Endometrial microvascular endothelial cells (primary cell): ENCODE measurements around the gene CDC25B. TPM values are rescaled to one million over a fixed set of nuclear protein-coding genes. Genes with fewer than 3 reads are reported as not detected.

ENCODE experiments used
- in situ Hi-C: cut with HindIII; loops from 2 replicates; pipeline ENCODE4 v1.10.0; 2017; ENCODE audit warnings: low sequenced_read_pairs, low pct_unique_long_range_greater_than_20kb; ENCODE audit errors: inconsistent ontology term
- total RNA-seq: library from RNA; depleted of rRNA; stranded (reverse); fragments of >200 nt; gene quantifications from one replicate; pipeline ENCODE4 v1.2.3, GENCODE V29; 2015; ENCODE audit errors: inconsistent ontology term

The CDC25B gene
- total RNA-seq, 1 donor from 2014 or later, result 61.7 TPM

DNA sequence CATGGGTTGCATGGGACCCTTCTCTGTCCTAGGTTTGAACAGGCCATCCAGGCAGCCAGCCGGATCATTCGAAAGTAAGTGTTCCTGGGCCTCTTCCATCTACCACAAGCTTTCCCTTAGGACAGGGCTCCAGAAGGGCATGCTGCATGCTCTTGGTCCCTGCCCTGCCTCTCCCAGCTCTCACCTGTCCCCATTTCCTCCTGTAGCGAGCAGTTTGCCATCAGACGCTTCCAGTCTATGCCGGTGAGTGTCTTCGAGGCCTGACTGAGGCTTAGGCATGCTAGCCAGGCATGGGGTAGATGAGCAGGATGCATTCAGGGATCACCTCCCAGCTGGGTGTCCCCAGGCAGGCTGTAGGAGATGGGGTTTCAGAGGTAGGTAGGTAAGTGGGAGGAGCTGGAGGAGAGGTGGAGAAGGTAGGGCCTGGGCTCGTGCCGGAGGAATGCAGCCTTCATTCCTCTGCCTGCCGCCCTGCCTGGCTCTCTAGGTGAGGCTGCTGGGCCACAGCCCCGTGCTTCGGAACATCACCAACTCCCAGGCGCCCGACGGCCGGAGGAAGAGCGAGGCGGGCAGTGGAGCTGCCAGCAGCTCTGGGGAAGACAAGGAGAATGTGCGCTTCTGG is 4.3 kb downstream of the CDC25B start:
- in situ Hi-C loops, result no loop called here

DNA sequence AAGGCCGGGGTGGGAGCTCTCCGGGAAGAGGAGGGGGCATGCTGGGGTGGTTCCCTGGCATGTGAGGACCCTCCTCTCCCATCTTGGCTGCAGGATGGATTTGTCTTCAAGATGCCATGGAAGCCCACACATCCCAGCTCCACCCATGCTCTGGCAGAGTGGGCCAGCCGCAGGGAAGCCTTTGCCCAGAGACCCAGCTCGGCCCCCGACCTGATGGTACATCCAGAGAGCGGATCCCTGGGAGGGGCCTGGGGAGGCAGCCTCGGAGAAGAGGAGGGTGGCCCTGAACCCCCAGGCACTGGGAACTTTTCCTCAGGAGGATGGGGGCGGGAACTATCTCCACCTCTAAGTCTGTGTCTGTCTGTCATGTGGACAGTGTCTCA is 4.8 kb downstream of the CDC25B start:
- in situ Hi-C loops, result no loop called here

DNA sequence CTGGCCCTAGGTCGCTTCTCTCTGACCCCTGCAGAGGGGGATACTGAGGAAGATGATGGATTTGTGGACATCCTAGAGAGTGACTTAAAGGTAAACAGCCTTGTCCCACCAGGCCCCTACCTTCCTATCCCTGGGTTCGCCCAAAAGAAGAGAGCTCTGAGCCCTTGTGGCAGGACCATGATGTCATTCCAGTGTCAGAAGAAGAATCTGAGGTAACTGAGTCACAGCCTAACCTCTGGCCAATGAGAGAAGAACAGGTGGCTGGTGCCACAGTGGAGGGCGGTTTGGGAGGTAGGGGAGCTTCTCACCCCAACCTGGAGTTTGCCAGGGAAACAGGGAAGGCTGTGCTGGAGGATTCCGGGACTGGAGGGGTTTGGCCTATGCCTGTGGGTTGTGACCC is 5.2 kb downstream of the CDC25B start:
- in situ Hi-C loops, result no loop called here

DNA sequence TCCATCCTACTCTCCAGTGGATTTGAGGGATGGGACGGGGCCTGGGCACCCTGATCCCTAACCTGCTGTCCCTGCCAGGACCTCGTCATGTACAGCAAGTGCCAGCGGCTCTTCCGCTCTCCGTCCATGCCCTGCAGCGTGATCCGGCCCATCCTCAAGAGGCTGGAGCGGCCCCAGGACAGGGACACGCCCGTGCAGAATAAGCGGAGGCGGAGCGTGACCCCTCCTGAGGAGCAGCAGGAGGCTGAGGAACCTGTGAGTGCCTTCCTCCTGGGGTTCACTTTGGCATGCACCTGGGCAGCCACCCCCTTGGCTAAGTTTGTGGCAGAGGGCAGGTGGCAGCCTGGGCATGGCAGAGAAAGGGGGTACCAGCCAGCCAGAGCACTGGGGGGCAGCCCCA is 5.7 kb downstream of the CDC25B start:
- in situ Hi-C loops, result no loop called here

DNA sequence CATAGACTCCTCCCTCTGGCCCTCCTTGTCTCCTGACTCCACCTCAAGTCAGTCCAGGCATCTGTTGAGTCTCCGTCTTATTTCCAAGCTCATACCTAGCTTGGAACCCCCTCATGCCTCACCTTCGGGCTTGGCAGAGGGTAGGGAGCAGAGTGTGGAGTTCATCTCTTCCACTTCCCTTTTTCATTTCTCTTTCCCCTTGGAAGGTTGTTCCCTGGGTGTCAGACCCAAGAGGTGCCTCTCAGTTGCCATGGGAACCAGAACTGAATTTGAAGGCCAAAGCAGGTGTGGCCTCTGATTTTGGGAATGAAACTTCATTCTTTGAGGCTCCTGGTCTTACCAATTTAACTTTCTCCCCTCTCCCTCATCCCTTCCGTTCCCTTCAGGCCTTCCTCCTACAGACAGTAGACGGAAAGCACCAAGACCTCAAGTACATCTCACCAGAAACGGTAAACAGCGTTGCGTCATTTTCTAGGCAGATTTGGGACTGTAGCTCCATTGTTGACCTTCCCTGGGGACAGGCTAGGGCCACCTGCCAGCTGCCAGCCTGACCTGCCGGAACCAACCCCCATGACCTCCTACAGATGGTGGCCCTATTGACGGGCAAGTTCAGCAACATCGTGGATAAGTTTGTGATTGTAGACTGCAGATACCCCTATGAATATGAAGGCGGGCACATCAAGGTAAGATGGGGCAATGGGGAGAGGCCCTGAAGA is 6.6 kb downstream of the CDC25B start:
- in situ Hi-C loops, result no loop called here

DNA sequence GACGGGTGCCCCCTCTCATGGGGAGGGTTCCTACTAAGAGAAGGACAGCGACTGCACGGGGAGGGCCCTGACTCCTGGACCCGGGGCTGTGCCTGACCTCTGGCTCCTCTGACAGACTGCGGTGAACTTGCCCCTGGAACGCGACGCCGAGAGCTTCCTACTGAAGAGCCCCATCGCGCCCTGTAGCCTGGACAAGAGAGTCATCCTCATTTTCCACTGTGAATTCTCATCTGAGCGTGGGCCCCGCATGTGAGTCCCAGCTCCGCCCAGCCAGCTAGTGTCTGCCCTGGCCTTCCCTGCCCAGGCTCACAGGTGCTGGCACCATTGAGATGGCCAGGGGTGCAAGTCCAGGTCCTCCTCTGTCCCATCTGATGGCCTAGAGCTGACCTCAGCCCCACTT is 7.2 kb downstream of the CDC25B start:
- in situ Hi-C loops, result no loop called here

DNA sequence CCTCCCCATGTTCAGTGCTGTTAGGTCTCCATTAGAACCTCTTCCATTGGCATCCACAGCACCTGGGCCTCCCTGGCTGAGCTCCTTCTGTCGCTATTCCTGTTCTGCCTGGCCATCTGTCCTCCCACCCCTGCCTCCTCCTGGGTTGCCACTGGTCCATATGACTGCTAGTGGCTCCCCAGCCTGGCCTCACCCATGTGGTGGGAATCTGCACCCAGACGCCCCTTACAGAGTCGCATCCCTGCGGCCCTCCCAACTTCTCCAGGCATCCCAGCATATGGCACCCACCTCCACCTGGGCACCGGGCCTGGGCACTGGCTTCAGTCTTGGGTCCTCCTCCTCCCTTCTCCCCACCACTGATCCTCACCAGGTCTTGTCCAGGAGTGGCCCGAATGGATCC is 7.7 kb downstream of the CDC25B start:
- in situ Hi-C loops, result no loop called here

DNA sequence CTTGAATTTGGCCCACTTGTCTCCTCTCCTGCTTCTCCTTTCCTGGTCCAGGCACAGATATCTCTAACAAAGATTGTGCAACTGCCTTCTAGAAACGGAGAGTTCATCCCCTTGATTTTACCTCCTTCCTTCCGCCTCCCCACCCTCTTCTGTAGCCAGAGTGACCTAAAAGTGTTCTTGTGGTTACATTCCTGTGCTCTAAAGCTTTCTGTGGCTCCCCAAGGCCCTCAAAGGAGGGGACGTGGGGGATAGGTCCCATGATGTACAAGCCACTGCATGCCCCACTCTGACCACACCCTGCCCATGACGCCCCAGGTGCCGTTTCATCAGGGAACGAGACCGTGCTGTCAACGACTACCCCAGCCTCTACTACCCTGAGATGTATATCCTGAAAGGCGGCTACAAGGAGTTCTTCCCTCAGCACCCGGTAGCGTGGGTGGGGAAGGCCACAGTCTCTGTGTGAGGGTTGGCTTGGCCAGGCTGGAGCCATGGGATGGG is 8.2 kb downstream of the CDC25B start:
- in situ Hi-C loops, result no loop called here

DNA sequence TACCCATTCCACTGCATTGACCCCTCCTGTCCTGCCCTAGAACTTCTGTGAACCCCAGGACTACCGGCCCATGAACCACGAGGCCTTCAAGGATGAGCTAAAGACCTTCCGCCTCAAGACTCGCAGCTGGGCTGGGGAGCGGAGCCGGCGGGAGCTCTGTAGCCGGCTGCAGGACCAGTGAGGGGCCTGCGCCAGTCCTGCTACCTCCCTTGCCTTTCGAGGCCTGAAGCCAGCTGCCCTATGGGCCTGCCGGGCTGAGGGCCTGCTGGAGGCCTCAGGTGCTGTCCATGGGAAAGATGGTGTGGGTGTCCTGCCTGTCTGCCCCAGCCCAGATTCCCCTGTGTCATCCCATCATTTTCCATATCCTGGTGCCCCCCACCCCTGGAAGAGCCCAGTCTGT is 8.7 kb downstream of the CDC25B start:
- in situ Hi-C loops, result no loop called here

DNA sequence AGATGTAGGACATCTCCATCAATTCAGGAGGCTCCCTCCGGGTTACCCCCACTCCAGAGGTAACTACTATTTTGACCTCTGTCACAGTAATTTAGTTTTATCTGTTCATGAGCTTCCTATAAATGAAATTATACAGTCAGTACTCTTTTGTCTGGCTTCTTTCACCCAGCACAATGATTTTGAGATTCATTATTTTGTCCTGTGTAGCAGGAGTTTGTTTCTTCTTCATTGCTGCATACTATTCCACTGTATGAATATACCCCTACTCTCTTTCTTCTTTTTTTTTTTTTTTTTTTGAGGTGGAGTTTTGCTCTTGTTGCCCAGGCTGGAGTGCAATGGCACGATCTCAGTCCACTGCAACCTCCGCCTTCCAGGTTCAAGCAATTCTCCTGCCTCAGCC is 12.4 kb downstream of the CDC25B start:
- in situ Hi-C loops, result no loop called here

DNA sequence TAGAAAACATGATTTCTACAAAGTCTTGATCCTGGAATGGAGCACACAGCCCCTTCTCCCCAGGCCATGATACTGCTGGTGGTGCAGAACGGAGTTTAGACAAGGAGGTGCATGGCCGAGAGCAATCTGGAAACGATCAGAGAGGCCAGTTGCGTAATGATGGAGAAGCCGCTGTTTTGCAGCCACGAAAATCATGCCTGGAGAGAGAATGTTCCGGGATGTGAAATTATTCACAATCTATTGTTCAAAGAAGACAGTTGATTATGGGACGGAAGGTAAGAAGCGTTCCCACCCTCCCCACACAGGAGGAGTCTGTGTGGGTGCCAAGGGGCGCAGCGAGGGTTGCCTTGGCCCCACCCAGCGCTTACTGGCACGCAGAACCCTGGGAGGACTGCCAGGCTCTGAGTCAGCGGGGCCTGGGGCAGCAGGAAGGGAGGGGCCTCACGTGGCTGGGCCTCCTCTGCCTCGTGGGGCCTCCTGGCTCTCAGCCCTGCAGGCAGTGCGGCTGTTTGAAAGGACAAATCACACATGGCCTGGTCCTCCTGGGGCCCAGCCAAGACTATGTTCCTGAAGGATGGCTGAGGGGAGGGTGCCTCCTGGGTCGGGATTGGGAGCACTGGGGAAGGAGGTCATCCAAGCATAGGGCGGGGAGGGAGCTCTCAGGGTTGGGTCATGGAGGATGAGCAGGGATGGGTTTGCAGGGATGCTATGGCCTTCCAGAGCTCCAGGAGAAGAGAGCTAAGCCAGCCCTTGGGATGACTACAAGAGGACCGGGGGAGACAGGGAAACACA is 15.6 kb downstream of the CDC25B start:
- in situ Hi-C loops, result no loop called here

DNA sequence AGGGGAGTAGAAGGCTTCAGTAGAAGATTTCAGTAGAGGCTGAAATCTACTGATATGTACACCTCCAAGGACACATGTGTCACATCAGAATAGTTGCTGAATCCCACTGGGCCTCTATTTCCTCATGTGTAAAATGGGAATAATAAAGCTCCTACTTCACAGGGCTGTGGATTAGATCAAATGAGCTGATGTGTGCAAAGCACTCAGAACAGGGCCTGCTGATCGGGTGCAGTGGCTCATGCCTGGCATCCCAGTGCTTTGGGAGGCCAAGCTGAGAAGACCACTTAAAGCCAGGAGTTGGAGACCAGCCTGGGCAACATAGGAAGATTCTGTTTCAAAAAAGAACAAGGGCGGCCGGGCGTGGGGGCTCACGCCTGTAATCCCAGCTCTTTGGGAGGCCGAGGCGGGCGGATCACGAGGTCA is 16.2 kb downstream of the CDC25B start:
- in situ Hi-C loops, result no loop called here

DNA sequence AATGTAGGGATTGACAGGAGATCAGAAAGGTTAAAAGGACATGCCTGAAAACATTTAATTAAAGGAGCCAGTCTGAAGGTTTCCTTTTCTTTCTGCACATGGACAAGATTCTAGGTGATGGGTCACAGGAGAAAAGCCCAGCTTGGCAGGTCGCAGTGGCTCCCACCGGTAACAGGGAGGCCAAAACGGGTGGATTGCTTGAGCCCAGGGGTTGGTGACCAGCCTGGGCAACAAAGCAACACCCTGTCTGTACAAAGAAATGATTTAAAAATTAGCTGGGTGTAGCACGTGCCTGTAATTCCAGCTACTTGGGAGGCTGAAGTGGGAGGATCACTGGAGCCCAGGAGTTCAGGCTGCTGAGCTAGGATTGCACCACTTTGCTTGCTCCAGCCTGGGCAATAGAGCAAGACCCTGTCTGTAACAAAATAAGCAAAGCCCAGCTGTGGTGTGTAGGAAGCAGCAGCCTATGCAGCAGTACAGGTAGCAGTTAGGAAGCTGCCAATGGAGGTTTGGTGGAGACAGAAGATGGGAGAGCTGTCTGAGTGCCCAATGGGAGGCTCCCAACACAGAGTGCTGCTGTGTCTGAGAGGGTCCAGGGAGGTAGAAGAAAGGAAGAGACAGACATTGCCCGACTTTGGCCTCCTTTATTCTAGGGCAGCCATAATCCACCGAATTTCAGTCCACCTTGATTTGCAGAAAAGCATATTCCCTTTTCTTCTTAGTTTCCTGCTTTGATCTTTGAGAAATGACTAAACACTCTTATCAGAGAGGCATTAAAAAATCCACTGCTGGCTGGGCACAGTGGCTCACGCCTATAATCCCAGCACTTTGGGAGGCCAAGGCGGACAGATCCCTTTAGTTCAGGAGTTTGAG is 17.1 kb downstream of the CDC25B start:
- in situ Hi-C loops, result no loop called here

DNA sequence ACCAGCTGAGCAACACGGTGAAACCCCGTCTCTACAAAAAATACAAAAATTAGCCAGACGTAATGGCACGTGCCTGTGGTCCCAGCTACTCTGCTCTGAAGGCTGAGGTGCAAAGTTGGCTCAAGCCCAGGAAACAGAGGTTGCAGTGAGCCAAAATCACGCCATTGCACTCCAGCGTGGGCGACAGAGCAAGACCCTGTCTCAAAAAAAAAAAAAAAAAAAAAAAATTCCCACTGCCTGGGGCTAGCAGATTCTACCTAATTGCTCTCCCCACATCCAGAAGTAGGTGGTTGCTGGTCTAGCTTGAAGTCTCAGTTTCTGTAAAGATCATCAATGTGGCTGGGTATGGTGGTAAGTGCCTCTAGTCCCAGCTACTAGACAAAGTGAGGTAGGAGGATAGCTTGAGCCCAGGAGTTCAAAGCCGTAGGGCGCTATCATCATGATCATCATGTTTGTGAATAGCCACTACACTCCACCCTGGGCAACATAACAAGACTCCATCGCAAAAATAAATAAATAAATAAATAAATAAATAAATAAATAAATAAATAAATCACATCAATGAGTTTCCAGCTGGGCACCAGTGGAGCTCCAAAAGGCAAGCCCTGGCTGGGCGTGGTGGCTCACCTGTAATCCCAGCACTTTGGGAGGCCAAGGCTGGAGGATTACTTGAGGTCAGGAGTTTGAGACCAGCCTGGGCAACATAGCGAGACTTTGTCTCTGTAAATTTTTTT is 17.9 kb downstream of the CDC25B start:
- in situ Hi-C loops, result no loop called here

DNA sequence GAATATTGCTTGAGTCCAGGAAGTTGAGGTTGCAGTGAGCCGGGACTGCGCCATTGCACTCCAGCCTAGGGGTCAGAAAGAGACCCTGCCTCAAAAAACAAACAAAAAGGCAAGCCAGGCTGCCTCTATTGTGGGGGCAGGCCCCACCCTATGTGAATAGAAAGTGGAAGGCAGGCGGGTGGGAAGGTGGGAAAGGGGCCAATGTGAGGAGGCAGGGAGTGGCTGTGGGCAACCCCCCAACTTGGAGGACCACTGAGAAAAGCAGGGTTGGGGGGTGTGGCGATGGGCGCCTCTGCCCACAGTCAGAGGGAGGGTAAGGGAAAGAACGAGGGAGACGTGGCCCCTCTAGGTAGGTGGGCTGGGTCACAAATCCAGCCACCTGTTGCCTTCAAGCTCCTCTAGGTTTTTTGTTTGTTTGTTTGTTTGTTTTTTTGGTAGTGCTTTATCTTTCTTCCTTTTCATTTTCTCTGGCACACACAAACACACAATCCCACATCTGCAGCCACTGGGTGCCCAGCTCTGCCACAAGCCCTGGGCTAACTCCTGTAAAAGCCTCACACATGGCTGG is 18.9 kb downstream of the CDC25B start:
- in situ Hi-C loops, result no loop called here

DNA sequence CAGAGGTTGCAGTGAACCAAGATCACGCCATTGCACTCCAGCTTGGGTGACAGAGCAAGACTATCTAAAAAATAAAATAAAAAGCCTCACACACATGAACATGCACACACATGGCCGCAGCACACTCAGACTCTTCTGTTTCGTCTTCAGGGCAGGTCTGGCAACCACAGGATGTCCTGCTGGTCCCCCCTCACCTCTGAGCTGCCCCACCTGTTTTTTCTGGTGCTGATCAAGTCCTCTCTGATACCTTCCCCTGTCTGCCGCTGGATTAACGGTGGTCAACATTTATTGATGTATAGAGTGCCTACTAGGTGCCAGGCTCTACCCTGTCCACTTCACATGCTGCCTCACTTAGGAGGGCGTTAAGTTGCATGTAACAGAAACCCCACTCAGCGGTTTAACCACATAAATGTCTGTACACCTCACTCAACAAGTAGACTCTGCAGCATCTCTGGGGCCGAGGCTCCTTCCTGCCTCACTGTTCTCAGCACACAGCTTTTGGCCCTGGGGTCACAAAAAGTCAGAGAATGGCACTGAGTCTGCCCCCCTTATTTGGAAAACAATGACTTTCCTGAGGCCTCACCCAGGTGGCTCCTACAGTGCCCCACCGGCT is 19.7 kb downstream of the CDC25B start:
- in situ Hi-C loops, result no loop called here

DNA sequence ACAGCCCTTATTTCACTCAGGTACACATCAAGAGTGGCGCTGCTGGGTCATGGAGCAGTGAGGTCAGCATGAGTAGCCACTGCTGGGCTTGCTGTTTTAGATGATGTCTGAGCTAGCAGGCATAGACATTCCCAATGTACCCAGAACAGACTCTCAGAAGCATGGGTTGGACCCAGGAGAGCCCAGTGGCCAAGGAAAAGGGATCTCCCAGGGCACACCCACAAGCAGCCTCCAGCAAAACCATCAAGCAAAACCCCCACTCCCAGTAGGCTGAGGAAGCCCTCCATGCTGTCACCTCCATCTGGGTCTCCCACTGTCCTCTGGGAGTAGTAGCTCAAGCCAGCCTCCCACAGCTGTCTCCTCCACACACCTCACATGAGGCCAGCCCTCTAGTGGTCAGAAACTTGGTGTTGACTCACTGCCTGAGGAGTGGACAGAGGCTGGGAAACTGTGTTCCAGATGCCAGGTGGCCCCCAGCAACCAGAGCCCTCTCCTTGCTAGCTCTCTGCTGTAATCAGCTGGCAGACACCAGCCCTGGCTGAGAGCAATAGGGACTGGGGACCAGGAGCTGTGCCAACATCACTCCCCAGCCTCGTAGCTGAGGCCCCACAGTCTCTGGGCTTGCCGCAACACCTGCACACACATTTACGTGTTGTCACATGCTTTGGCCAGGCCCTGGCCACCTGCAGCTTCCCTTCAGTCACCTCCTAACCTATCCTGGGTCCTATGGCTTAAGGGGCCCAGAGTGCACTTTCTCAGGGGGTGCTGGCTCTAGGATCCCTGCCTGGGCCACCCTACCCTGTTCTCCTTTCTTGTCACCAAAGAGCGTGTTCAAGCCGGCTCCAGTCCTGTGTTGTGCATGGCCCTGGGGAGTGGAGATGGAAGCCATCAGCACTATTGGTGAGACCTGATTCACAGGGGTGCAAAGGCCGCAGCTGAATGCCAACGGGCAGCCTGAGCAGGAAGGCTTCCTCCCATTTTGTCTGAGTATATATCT is 22.3 kb downstream of the CDC25B start:
- in situ Hi-C loops, result no loop called here
